Measurements from ENCODE around the gene PADI4. TPM values are rescaled to one million over a fixed set of nuclear protein-coding genes. Genes with fewer than 3 reads are reported as not detected.

Gene PADI4
- total and polyA plus RNA-seq, 2 of the 8 experiments (the other 6 are each of a cell fraction or from before 2014, with no cell fraction given), result 0.29 TPM; not detected in 1

- TF ChIP-seq CHD7 (IDR thresholded peaks at IDR 0.05; ENCODE audit: insufficient replicate concordance, low read length), result no peak
These were observed 20.7 kb upstream of the PADI4 start (continued) for GRCh38 chr1:17287130-17287776.

Measured in H1 (cell line).